ENCODE measurements around the gene FGD4. TPM values are rescaled to one million over a fixed set of nuclear protein-coding genes. Genes with fewer than 3 reads are reported as not detected.

The FGD4 gene
- total RNA-seq, 1 experiment from 2014 or later = 39.7 TPM

GRCh38 chr12:32450363-32450762, 51.0 kb downstream of the FGD4 start:
- no peaks in the 10 kb centered on the region for H3K36me3 Mint-ChIP-seq
- no peaks in the 10 kb centered on the region for H3K27me3 Mint-ChIP-seq (ENCODE audit: low read depth)
- peak overlapping the region; percentile 78 for H3K27ac Mint-ChIP-seq
- ChIA-PET CTCF (no interaction called here), POLR2A (no interaction called here)
- no peak overlapping the region for H3K4me3 Mint-ChIP-seq
- TF ChIP-seq, protein P1, sequence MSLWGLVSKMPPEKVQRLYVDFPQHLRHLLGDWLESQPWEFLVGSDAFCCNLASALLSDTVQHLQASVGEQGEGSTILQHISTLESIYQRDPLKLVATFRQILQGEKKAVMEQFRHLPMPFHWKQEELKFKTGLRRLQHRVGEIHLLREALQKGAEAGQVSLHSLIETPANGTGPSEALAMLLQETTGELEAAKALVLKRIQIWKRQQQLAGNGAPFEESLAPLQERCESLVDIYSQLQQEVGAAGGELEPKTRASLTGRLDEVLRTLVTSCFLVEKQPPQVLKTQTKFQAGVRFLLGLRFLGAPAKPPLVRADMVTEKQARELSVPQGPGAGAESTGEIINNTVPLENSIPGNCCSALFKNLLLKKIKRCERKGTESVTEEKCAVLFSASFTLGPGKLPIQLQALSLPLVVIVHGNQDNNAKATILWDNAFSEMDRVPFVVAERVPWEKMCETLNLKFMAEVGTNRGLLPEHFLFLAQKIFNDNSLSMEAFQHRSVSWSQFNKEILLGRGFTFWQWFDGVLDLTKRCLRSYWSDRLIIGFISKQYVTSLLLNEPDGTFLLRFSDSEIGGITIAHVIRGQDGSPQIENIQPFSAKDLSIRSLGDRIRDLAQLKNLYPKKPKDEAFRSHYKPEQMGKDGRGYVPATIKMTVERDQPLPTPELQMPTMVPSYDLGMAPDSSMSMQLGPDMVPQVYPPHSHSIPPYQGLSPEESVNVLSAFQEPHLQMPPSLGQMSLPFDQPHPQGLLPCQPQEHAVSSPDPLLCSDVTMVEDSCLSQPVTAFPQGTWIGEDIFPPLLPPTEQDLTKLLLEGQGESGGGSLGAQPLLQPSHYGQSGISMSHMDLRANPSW (CRISPR knock-in tag; conservative IDR thresholded peaks at IDR 0.05; ENCODE audit: low read depth) = no peak
- TF ChIP-seq, protein P2, sequence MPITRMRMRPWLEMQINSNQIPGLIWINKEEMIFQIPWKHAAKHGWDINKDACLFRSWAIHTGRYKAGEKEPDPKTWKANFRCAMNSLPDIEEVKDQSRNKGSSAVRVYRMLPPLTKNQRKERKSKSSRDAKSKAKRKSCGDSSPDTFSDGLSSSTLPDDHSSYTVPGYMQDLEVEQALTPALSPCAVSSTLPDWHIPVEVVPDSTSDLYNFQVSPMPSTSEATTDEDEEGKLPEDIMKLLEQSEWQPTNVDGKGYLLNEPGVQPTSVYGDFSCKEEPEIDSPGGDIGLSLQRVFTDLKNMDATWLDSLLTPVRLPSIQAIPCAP (CRISPR knock-in tag; IDR thresholded peaks at IDR 0.05) = no peak
- TF ChIP-seq SMAD3 (CRISPR knock-in tag; IDR thresholded peaks at IDR 0.05; ENCODE audit: borderline replicate concordance) (no peak), ZNF281 (CRISPR knock-in tag; IDR thresholded peaks at IDR 0.05) (no peak), FOXK1 (CRISPR knock-in tag; IDR thresholded peaks at IDR 0.05) (no peak), JAZF1 (CRISPR knock-in tag; IDR thresholded peaks at IDR 0.05) (no peak)
- peaks cover 78% of the 10 kb centered on the region for H3K4me1 Mint-ChIP-seq
- no peak for ATAC-seq
- no peaks in the 10 kb centered on the region for H3K9me3 Mint-ChIP-seq
- no peak for DNase-seq (ENCODE audit: low spot score)

GRCh38 chr12:32450768-32451167, 51.4 kb downstream of the FGD4 start:
- peaks cover 78% of the 10 kb centered on the region for H3K4me1 Mint-ChIP-seq
- no peak overlapping the region for H3K4me3 Mint-ChIP-seq
- DNase-seq (ENCODE audit: low spot score) (no peak), ATAC-seq (no peak)
- peak overlapping the region; percentile 78 for H3K27ac Mint-ChIP-seq
- no peaks in the 10 kb centered on the region for H3K27me3 Mint-ChIP-seq (ENCODE audit: low read depth)
- H3K36me3 Mint-ChIP-seq = no peaks in the 10 kb centered on the region
- ChIA-PET CTCF (no interaction called here), POLR2A (no interaction called here)
- no peaks in the 10 kb centered on the region for H3K9me3 Mint-ChIP-seq
- no peak for TF ChIP-seq FOXK1 (CRISPR knock-in tag; IDR thresholded peaks at IDR 0.05)
- no peak for TF ChIP-seq ZNF138 (CRISPR knock-in tag; conservative IDR thresholded peaks at IDR 0.05)
- no peak for TF ChIP-seq AFF4 (CRISPR knock-in tag; IDR thresholded peaks at IDR 0.05; ENCODE audit: borderline replicate concordance)
- TF ChIP-seq ZNF671 (CRISPR knock-in tag; IDR thresholded peaks at IDR 0.05) = no peak
- TF ChIP-seq SMAD4 (CRISPR knock-in tag; IDR thresholded peaks at IDR 0.05) = no peak
- no peak for TF ChIP-seq MXD4 (CRISPR knock-in tag; IDR thresholded peaks at IDR 0.05; ENCODE audit: borderline replicate concordance)
- TF ChIP-seq ZNF219 (CRISPR knock-in tag; IDR thresholded peaks at IDR 0.05; ENCODE audit: borderline replicate concordance) = no peak
- no peak for TF ChIP-seq PREB (CRISPR knock-in tag; IDR thresholded peaks at IDR 0.05; ENCODE audit: borderline replicate concordance)
- no peak for TF ChIP-seq RORB (CRISPR knock-in tag; IDR thresholded peaks at IDR 0.05)
- no peak for TF ChIP-seq GABPB1 (CRISPR knock-in tag; IDR thresholded peaks at IDR 0.05)
- TF ChIP-seq, protein P2 (CRISPR knock-in tag; IDR thresholded peaks at IDR 0.05) = no peak
- no peak for TF ChIP-seq FOXP1 (CRISPR knock-in tag; IDR thresholded peaks at IDR 0.05; ENCODE audit: borderline replicate concordance)
- no peak for TF ChIP-seq GRHL2 (CRISPR knock-in tag; IDR thresholded peaks at IDR 0.05; ENCODE audit: insufficient replicate concordance, severe bottlenecking)
- TF ChIP-seq PRRX2 (CRISPR knock-in tag; IDR thresholded peaks at IDR 0.05) = no peak

Measured in WTC11 (cell line).